Ishikawa (cell line): ENCODE measurements around the gene G3BP2.

Source experiments
- CEBPB ChIP-seq: IDR thresholded peaks from 2 replicates; pipeline ENCODE4 v1.6.1; 2012
- EGR1 ChIP-seq: IDR thresholded peaks from 2 replicates; pipeline ENCODE4 v1.6.1; 2012
- EP300 ChIP-seq: IDR thresholded peaks from 2 replicates; pipeline ENCODE4 v1.6.1; 2012; ENCODE audit warnings: borderline replicate concordance
- FOXM1 ChIP-seq: IDR thresholded peaks from 2 replicates; pipeline ENCODE4 v1.6.1; 2012; ENCODE audit warnings: low read depth, borderline replicate concordance
- NFIC ChIP-seq: IDR thresholded peaks from 2 replicates; pipeline ENCODE4 v1.6.1; 2012
- RAD21 ChIP-seq: IDR thresholded peaks from 2 replicates; pipeline ENCODE4 v1.6.1; 2012; ENCODE audit warnings: low read depth
- TAF1 ChIP-seq: IDR thresholded peaks from 2 replicates; pipeline ENCODE4 v1.6.1; 2012; ENCODE audit warnings: low read depth, mild to moderate bottlenecking
- TCF12 ChIP-seq: IDR thresholded peaks from 2 replicates; pipeline ENCODE4 v1.6.1; 2012; ENCODE audit warnings: low read depth
- YY1 ChIP-seq: IDR thresholded peaks from 2 replicates; pipeline ENCODE4 v1.6.1; 2012; ENCODE audit warnings: low read depth
- TF ChIP-seq, protein P1 (sequence below): IDR thresholded peaks from 2 replicates; pipeline ENCODE4 v1.6.1; 2012
- TF ChIP-seq, protein P2 (sequence below): IDR thresholded peaks from 2 replicates; pipeline ENCODE4 v1.6.1; 2012; ENCODE audit warnings: low read depth, mild to moderate bottlenecking
- TF ChIP-seq, protein P3 (sequence below): IDR thresholded peaks from 2 replicates; pipeline ENCODE4 v1.6.1; 2012

DNA sequence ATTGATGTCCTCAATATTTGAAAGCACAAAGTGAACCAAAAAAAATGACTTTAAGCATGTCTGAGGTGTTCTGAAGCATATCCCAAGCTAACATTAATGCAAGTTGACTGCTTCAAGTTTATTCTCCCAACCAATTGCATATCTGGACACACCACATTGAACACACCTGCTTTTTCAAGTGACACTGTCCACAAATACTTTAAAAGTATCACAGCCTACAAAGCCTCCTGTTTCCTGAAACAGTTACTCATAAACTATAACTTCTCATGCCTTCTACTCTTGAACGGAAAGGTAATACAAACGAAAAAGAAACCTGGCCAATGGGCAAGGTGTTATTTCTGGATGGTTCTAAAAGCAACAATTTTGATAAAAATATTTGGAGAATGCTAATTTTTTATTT is 44.0 kb downstream of the G3BP2 start:
- TF ChIP-seq, protein P1, sequence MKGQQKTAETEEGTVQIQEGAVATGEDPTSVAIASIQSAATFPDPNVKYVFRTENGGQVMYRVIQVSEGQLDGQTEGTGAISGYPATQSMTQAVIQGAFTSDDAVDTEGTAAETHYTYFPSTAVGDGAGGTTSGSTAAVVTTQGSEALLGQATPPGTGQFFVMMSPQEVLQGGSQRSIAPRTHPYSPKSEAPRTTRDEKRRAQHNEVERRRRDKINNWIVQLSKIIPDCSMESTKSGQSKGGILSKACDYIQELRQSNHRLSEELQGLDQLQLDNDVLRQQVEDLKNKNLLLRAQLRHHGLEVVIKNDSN: no peak
- TF ChIP-seq FOXM1 (no peak), YY1 (no peak), TAF1 (no peak), TCF12 (no peak), RAD21 (no peak), EGR1 (no peak), EP300 (no peak), CEBPB (no peak), NFIC (no peak)
- TF ChIP-seq, protein P2, sequence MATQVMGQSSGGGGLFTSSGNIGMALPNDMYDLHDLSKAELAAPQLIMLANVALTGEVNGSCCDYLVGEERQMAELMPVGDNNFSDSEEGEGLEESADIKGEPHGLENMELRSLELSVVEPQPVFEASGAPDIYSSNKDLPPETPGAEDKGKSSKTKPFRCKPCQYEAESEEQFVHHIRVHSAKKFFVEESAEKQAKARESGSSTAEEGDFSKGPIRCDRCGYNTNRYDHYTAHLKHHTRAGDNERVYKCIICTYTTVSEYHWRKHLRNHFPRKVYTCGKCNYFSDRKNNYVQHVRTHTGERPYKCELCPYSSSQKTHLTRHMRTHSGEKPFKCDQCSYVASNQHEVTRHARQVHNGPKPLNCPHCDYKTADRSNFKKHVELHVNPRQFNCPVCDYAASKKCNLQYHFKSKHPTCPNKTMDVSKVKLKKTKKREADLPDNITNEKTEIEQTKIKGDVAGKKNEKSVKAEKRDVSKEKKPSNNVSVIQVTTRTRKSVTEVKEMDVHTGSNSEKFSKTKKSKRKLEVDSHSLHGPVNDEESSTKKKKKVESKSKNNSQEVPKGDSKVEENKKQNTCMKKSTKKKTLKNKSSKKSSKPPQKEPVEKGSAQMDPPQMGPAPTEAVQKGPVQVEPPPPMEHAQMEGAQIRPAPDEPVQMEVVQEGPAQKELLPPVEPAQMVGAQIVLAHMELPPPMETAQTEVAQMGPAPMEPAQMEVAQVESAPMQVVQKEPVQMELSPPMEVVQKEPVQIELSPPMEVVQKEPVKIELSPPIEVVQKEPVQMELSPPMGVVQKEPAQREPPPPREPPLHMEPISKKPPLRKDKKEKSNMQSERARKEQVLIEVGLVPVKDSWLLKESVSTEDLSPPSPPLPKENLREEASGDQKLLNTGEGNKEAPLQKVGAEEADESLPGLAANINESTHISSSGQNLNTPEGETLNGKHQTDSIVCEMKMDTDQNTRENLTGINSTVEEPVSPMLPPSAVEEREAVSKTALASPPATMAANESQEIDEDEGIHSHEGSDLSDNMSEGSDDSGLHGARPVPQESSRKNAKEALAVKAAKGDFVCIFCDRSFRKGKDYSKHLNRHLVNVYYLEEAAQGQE: no peak
- TF ChIP-seq, protein P3, sequence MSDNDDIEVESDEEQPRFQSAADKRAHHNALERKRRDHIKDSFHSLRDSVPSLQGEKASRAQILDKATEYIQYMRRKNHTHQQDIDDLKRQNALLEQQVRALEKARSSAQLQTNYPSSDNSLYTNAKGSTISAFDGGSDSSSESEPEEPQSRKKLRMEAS: no peak
